HG03520 (cell line): ENCODE data around the gene OTOP2.
"Not testable (repeated sequence)": the region's sequence is repeated elsewhere in the genome, so short reads cannot be mapped to it uniquely, and the experiment has no call there.

Source experiments
- ATAC-seq: cut with Tn5 transposase; IDR thresholded peaks from one replicate; pipeline ENCODE4 v1.9.1; 2021; ENCODE audit warnings: mild to moderate bottlenecking, moderate library complexity; ENCODE audit not compliant: unreplicated experiment

Gene OTOP2

DNA sequence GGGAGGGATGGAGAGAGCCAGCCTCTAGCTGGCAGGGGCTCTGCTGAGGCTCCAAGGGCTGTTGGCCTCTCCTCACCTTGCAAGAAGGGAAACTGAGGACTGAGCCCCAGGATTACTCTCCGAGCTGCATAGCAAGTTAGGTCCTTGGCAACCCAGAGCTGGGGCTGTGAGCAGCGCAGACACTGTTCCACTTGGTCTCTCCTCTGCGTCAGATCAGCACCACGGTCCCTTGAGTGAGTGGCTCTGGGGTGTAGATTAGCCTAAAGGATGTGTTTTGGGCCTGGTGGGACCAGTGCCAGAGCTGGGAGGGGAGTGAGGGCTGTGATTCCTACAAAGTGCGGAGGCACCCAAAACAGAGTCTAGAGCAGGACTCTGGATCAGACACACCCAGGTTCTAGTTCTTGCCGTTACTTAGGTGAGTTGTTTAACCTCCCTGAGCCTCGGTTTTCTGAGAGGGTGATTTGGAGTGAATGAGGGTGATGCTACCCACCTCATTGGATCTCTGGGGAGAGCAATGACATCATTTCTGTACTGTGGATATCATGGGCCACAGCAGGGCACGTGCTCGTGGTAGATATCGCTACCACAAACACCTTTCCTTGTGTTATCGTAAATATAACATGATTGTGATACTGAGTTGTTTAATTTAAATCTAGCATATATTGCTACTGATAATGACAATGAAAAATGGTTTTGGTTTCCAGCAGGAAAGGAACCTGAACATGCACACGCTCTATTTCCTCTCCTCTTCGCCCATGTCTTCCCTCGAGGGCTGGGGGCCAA lies 22.5 kb upstream of the OTOP2 start:
- ATAC-seq: no peak

DNA sequence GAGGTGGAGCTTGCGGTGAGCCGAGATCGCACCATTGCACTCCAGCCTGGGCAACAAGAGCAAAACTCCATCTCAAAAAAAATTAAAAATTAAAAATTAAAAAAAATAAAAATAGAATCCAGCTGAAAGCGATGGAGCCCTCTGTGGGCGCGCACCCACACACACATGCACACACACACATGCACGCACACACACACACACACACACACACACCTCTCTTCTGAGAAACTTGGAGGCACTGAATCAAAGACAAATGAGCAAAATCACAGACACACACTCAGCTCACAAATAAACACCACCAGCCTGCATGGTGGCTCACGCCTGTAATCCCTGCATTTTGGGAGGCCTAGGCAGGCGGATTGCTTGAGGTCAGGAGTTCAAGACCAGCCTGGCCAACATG lies 21.0 kb upstream of the OTOP2 start:
- ATAC-seq: no peak

DNA sequence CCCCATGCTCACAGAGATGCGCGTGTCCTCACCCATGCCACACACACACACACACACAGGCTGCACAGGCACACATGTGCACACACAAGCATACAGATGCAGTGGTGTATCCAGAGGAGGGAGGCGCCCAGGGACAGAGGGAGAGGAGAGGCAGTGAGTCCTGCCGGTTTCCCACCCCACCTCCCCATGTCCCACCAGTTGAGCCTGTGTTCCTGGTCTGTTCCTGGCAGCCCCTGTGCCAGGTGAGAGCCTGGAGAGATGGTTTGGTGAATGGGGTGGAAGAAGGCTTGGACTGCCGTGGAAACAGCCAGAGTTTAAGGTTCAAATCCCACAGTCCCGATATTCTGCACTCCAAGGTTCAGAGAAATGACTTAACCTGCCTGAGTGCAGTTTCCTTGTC lies 20.4 kb upstream of the OTOP2 start:
- ATAC-seq: no peak

DNA sequence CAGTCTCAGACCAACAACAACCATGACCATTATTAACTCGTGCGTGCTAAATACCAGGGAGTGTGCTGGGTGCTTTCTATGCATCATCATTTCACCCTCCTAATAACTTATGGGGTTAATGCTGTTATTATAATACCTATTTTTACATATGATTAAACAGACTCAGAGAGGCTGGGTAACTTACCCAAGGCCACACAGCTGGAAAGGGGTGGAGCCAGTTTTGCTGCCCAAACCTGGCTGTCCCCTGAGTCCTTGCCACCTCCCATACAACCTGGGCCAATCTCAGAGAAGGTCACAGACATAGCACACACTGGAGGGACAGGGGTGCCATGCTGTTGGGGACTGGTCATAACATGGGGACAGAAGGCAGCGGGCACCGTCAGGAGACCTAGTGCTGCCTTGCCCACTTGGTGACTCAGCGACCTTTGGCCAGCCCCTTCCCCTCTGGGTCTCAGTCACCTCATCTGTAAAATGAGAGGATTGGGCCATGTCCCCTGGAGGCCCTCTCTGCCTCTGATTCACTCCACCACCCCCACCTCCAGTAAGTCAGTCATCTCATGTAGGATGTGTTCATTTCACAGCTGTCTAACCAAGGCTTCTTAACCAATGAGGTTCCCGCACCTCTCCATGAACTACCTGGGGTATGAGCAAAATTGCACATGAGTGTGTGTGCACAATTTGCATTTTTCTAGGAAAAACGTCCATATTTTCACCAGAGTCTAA lies 19.2 kb upstream of the OTOP2 start:
- ATAC-seq: no peak

DNA sequence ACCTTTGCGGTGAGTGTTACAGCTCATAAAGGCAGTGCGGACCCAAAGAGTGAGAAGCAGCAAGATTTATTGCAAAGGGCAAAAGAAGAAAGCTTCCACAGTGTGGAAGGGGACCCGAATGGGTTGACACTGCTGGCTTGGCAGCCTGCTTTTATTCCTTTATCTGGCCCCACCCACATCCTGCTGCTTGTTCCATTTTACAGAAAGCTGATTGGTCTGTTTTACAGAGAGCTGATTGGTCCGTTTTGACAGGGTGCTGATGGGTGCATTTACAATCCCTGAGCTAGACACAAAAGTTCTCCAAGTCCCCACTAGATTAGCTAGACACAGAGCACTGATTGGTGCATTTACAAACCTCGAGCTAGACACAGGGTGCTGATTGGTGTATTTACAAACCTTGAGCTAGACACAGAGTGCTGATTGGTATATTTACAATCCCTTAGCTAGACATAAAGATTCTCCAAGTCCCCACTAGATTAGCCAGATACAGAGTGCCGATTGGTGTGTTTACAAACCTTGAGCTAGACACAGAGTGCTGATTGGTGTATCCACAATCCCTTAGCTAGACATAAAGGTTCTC lies 17.8 kb upstream of the OTOP2 start:
- not testable (repeated sequence) for ATAC-seq

DNA sequence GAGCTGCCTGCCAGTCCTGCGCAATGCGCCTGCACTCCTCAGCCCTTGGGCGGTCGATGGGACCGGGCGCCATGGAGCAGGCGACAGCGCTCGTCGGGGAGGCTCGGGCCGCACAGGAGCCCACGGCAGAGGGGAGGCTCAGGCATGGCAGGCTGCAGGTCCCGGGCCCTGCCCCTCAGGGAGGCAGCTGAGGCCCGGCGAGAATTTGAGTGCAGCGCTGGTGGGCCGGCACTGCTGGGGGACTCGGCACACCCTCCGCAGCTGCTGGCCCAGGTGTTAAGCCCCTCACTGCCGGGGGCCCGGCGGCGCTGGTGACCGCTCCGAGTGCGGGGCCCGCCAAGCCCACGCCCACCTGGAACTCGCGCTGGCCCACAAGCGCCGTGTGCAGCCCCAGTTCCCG lies 17.1 kb upstream of the OTOP2 start:
- no peak for ATAC-seq

DNA sequence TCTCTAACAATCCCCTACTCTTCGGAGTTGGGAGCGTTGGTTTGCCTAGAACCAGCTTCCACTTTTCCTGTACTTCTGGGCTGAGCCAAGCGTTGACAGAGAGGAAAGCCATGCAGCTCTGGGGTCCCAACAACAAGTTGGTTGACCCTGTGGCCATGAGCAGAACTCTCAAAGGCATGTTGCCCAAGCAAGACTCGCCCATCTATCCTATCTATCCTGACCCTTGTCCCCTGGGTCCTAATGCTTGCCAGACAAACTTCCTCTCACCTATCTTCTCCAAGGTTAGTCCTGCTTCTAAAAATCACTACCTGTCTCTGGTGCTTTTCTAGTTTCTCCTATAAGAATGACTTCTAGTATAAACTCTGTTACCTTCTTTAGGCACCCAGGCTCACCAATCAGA lies 15.0 kb upstream of the OTOP2 start:
- ATAC-seq: not testable (repeated sequence)

DNA sequence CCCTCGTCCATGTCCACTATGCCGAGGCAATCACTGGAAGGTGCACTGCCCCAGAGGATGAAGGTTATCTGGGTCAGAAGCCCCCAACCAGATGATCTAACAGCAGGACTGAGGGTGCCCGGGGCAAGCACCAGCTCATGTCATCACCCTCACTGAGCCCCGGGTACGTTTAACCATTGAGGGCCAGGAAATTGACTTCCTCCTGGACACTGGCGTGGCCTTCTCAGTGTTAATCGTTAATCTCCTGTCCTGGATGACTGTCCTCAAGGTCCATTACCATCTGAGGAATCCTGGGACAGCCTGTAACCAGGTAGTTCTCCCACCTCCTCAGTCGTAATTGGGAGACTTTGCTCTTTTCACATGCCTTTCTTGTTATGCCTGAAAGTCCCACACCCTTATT lies 12.7 kb upstream of the OTOP2 start:
- ATAC-seq: not testable (repeated sequence)

DNA sequence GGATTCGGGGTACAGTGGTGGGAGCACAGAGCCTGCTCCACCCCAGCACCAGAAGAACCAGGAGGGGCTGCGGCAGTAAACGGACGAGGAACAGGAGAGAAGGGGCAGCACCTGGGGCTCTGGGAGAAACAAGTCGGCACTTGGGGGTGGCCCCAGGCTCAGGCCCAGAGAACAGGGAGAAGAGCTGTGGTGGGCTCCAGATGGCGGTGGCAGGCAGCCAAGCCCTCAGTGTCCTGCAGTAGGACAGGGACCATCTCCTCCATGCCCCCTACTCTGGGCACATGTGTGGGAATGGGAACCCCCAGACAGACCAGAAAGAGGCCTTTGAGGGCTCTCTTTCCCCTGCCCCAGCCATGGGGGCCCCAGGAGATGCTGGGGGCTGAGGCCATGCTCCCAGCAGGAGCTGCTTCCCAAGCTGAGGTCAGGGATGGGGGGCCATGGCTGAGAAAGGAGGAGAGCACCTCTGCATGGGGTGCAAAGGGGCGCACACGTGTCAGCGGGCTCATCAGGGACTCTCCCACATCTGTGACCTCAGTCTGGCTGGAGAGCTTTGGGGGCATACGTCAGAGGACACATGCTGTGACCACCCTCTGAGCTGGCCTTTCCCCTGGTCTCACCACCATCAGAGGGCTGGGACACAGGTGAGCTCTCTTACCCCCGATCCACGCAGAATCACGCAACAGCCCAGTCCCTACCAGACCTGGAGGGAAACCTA lies 7.8 kb upstream of the OTOP2 start:
- ATAC-seq: no peak

DNA sequence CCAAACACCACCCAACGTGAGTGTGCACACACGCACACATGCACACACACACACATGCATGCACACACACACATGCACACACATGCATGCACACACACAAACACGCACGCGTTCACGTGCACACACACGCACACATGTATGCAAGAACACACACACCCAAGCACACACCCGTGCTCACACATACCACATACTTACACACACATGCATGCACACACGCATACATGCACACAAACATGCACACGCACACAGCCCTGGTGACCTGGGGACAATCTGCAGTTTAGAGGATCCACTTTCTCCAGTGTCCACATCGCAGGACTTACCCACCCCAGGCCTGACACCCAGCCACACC lies 7.2 kb upstream of the OTOP2 start:
- no peak for ATAC-seq

DNA sequence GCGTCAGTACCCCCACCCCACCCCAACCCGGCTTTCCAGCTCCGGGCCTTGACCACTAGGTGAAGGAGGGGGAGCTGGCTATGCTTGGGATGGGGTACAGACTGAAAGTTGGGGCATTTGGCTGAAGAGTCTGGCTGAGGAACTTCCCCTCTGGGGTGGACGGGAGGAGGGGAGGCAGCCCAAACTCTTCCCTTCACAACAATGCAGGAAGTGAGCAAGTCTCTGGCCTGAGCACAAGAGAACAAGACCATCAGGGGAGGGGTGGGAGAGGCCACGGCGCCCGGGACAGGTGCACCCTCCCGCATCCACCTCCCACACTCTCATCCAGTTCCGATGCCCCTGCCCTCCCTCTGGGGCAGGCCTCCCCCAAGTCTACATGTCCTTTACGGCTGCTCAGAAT lies 6.6 kb upstream of the OTOP2 start:
- ATAC-seq: no peak

DNA sequence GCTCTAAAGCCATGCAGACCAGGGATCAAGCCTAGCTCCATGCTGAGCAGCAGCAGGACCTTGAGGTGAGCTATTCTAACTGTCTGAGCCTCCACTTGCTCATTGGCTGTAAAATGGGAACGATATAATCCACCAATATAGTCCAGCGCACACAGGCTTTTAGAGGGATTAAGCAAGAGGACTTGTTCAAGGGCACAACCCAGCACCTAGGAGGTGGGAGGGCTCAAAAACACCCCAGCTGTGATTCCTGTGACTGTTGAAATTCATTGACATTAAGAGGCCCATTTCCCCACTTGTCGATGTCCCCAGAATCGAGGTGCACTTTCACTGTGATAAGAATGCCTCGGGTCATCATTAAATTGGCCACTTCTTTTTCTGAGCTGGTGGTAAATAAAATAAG lies 5.2 kb upstream of the OTOP2 start:
- no peak for ATAC-seq

DNA sequence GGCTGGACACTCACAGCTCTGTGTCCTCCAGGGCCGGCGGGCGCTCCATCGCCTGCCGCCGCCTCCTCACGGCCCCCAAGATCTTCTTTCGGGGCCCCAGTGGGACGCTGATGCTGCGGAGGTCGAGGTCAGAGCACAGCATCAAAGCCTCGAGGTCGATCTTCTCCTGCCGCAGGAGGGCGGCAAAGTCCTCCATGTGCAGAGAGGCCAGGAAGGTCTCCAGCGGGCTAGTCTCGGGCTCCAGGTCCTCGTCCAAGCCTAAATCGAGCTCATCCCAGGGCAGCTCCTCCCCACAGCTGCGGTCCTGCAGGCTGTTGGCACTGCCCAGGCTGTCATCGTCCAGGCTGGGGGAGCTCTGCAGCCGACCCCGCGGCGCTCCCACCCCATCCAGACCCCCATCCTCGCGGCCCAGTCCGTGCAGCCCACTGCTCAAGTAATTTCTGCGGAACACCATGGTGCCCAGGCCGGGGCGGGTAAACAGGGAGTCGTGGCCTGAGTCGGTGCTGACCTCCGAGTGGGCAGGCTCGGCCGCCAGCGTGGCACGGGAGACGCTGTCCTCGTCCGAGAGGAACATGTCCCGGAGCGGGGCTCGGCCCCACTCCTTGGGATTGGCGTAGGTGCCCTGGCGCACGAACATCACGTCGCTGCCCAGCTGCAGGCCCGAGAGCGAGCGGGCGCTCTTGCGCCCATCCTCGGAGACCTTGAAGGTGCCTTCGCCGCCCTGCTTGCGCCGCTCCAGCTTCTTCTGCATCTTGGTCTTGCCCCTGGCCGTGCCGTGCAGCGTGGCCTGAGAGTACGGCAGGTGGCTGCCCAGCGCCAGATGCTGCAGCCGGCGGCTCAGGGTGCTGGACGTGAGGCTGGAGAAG lies 4.4 kb upstream of the OTOP2 start:
- ATAC-seq: no peak

DNA sequence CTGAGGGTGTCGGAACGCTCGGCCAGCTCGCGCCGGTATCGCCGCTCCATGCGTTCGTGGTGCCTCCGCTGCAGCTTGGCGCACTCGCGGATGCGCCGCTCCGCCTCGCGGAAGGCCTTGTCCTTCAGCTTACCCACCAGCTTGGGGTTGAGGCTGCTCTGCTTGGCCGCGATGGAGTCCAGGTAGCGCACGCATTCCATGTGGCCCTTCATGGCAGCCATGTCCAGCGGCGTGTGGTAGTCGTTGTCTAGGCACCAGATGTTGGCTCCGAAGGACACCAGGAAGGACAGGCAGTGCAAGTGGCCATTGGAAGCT lies 3.8 kb upstream of the OTOP2 start:
- no peak for ATAC-seq

DNA sequence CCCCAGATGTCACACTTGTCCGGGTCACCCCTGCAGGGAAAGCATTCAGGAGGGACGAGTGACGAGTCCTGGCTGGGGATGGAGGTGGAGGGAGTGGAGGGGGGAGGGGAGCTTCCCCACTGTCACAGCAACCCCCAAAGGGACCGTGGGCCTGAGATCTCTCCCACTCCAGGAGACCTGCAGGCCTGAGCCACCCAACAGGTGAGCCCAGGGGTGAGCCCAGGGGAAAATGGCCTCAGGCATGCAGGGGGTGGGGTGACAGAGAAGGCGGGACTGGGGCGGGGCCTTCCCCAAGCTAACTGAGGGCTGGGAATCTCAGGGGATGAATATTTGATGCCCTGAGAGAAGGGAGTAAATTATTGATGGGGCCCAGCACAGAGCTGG lies 3.4 kb upstream of the OTOP2 start:
- no peak for ATAC-seq

DNA sequence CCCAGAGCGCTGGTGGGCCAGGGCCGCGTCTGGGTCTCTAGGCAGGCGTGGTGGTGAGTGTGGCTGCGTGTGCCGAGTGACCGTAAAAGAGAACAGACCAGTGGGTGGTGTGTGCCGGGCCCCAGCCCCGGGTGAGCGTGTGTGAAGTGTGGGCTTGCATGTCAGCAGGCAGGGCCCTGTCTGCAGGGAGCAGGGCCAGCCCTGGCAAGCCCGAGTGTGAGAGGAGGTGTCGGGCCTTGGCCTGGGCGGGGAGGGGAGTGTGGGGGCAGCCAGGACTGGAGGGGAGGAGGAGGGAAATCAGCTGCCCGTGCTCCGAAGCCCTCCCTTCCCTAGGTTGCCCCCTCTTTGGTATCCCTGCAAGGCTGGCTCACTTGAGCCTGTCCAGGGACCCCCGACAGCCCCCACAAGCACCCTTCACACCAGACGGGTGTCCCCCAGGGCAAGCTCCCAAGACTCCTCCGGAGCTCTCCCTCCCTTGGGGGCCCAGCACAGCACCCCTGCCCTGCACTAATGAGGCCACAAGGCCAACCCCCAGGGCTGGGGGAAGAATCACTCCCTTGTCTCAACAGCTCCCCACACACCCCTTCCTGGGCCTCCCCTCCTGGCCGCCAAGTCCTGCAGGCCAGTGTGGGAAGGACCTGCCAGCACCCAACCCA lies 2.9 kb upstream of the OTOP2 start:
- ATAC-seq: no peak

DNA sequence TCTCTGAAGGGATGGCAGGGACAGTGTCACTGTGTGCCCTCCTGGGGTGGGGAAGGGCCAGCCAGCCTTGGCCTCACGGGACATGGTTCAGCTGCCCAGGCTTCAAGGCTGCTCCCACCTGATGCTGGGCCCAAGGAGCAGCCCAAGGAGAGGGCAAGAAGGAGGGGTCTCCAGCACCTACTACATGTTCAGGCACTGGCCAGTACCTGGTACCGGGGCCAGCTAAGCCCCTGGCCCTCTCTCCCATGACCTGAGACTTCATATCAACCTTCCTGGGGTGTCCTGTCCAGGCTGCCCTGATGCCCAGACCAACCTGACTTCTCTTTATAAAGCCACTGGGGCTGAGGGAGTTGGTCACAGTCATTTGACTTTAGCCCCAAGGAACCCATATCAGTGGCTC lies 2.3 kb upstream of the OTOP2 start:
- ATAC-seq: no peak

DNA sequence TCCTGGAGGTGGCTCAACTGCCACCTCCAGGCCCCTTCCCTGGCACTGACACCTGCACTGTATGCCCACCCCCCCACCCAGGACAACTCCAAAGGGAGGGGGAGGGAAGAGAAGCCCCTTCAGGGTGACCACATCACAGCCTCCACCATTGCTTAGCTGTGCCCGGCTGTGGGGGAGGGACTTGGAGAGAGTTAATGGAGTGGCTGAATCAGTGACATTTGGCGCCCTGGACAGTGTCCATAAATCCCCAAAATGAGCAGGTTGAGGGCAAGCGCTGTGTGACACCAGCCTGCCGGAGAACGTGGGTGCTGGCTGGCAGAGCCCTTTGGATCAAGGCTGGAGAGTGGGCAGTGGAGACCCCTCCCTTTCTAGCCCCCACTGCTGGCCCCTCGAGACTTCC lies 1.9 kb upstream of the OTOP2 start:
- no peak for ATAC-seq

DNA sequence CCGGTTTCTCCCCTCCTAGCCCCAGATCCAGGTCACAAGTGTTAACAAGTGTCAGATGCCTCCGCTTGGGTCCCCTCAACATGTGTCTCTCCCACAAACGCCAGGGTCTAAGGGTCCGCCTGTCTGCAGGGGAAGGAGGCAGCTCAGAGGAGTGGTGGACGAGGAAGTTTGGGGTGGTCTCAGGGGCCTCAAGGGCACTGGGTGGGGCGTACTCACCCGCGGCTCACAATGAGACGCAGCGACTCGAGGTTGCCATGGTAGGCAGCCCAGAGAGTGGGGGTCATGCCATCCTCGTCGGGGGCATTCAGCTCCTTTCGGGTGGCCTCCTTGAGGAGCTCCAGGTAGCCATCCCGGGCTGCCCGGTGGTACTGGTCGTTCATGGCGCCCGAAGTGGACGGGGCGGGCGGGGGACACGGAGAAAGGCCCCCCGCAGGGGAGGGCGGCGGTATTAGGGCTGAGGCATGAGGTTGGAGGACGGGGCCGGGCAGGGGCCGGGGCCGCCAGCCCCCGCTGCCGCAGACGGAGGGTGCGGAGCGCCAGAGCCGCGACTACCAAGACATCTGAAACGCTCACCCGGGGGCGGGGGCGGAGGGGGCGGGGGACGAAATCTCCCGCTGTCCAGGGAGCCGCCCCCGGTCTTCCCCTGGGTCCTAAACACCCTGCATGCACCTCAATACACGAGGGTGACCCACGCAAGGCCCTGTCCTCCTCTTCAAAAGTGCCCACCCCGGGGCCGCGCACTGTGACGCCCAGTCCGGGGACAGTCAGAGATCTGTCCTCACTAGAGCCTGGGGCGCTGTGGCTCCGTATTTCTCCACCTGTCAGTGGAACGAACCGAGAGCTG lies 1.2 kb upstream of the OTOP2 start, which contains the start of gene USH1G:
Gene USH1G, minus strand, starts transcription at position 562 of the 844 bp plus-strand sequence. Its CDS starts 182 bp downstream, at position 380.
- ATAC-seq: no peak
